Lower leg skin (tissue), 4 donors: ENCODE measurements around the gene ENDOU. TPM values are rescaled to one million over a fixed set of nuclear protein-coding genes. Genes with fewer than 3 reads are reported as not detected.

Experiments
- DNase-seq, 2 donors: peaks; one replicate each; pipeline ENCODE4 v3.0.0-alpha.2; 2019; ENCODE audit warnings: low spot score in 2 of 2
- H3K4me3 ChIP-seq: fragments of 200-600 bp; sonication (generic); 2 replicates; pipeline ENCODE4 v1.5.1; 2017; ENCODE audit warnings: mild to moderate bottlenecking, low read depth; ENCODE audit not compliant: poor library complexity, severe bottlenecking
- CTCF ChIP-seq, 3 donors: fragments of 450-650 bp; IDR thresholded peaks; one replicate each; pipeline ENCODE4 v1.5.1; 2016; ENCODE audit warnings: antibody characterized with exemption in 3 of 3, mild to moderate bottlenecking in 3 of 3, moderate library complexity in 2 of 3
- POLR2A ChIP-seq, 2 donors: fragments of 450-650 bp; IDR thresholded peaks; one replicate each; pipeline ENCODE4 v1.6.1; 2016 to 2017; ENCODE audit warnings: antibody characterized with exemption in 2 of 2, mild to moderate bottlenecking in 1 of 2, moderate library complexity in 1 of 2
- WGBS, 2 donors: methylation state at CpG; one replicate each; pipeline ENCODE4 v1.1.5; 2018; 5-methylcytosine and 5-hydroxymethylcytosine counted together
- intact Hi-C: fragments of 100-400 bp; cut with DNase I; formaldehyde crosslinking; loops from one replicate; pipeline ENCODE4 v1.15.0; 2023; ENCODE audit warnings: low total_unique reads
- total RNA-seq, 4 donors: library from RNA; depleted of rRNA; stranded (reverse); fragments of >200 nt; gene quantifications; one replicate each; pipeline ENCODE4 v1.1.0, GENCODE V29; 2016

The ENDOU gene
- total RNA-seq, 4 donors from 2014 or later = 6.4 to 30.5 (median 17.8) TPM

- TF ChIP-seq CTCF (IDR thresholded peaks at IDR 0.05) = no peak
- TF ChIP-seq POLR2A (IDR thresholded peaks at IDR 0.05) = no peak
- peak overlapping the region; percentile 37 for H3K4me3 ChIP-seq
- no peak for DNase-seq
- intact Hi-C loops = no loop called here
- WGBS, 2 donors = 0 to 2% methylated on average over 2 to 8 of the region's 10 CpGs
These were observed 33.2 kb upstream of the ENDOU start for GRCh38 chr12:47758584-47758833.

- intact Hi-C loops = no loop called here
- WGBS, 2 donors = 27 to 48% methylated on average over 11 to 20 of the region's 20 CpGs
- H3K4me3 ChIP-seq = peak overlapping the region; percentile 37
- peak in 1 of 2 donors; percentile 87 for DNase-seq
- TF ChIP-seq CTCF (IDR thresholded peaks at IDR 0.05) (no peak), POLR2A (IDR thresholded peaks at IDR 0.05) (no peak)
These were observed 32.7 kb upstream of the ENDOU start for GRCh38 chr12:47757840-47758583.

DNA sequence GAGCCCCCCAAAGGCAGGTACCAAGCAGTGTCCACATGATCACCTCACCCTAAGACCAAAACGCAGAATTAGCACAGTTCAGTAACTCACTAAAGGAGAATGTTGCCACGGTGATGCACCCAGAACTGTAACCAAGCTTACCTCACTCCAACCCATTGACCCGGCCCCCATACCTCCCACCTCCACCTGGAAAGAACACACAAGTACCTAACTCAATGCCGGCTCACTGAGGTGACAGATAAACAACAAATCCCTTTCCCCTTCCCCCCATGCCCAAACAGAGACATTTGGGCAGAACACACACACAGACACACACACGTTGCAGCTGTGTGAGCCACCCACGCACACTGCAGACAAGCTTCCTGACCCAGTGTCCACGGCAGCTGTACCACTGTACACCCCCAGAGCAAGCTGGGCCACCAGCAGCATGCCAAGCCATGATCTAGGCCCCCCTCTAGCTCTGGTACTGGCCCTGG lies 32.1 kb upstream of the ENDOU start:
- 66 to 78% methylated on average over 7 of the region's 7 CpGs for WGBS, 2 donors
- DNase-seq = no peak
- intact Hi-C loops = no loop called here
- TF ChIP-seq CTCF (IDR thresholded peaks at IDR 0.05) (no peak), POLR2A (IDR thresholded peaks at IDR 0.05) (no peak)
- H3K4me3 ChIP-seq = no peak overlapping the region

- TF ChIP-seq POLR2A (IDR thresholded peaks at IDR 0.05) = no peak
- TF ChIP-seq CTCF (IDR thresholded peaks at IDR 0.05) = no peak
- intact Hi-C loops = no loop called here
- DNase-seq = peak; percentile 60 to 88
- no peak overlapping the region for H3K4me3 ChIP-seq
- 56 to 59% methylated on average over 12 of the region's 12 CpGs for WGBS, 2 donors
These were observed 30.6 kb upstream of the ENDOU start for GRCh38 chr12:47755655-47756562.

- no peak for TF ChIP-seq CTCF (IDR thresholded peaks at IDR 0.05)
- TF ChIP-seq POLR2A (IDR thresholded peaks at IDR 0.05) = no peak
- no peak for DNase-seq
- 52 to 57% methylated on average over 3 of the region's 3 CpGs for WGBS, 2 donors
- intact Hi-C loops = no loop called here
- H3K4me3 ChIP-seq = no peak overlapping the region
These were observed 29.6 kb upstream of the ENDOU start for GRCh38 chr12:47754881-47755280.
